Sigmoid colon (tissue), 4 donors: ENCODE measurements around the gene CHORDC1.

Source experiments
- CTCF ChIP-seq, 4 experiments: fragments of 450-650 bp in 3 of 4; fragments of 200-600 bp in 1 of 4; IDR thresholded peaks; one replicate each; pipeline ENCODE4 v1.5.1; 2016 to 2019; ENCODE audit warnings: antibody characterized with exemption in 4 of 4, mild to moderate bottlenecking in 3 of 4, moderate library complexity in 2 of 4
- POLR2AphosphoS5 ChIP-seq, 4 donors: sonication (generic); formaldehyde crosslinking; IDR thresholded peaks; one replicate each; pipeline ENCODE4 v1.6.1; 2017; ENCODE audit warnings: antibody characterized with exemption in 4 of 4

- TF ChIP-seq CTCF (IDR thresholded peaks at IDR 0.05) (no peak), POLR2AphosphoS5 (IDR thresholded peaks at IDR 0.05) (no peak)
These were observed 29.2 kb upstream of the CHORDC1 start for GRCh38 chr11:90252053-90252452.
